ENCODE results near the gene SNX1. TPM values are rescaled to one million over a fixed set of nuclear protein-coding genes. Genes with fewer than 3 reads are reported as not detected.
"Not testable (repeated sequence)": the region's sequence is repeated elsewhere in the genome, so short reads cannot be mapped to it uniquely, and the experiment has no call there.

The SNX1 gene
- total RNA-seq, 6 experiments from 2014 or later, result 40.7 to 71.1 (median 59.8) TPM

GRCh38 chr15:64058279-64058678 lies 37.5 kb upstream of the SNX1 start:
- TF ChIP-seq POLR2A (IDR thresholded peaks at IDR 0.05) (no peak), CTCF (IDR thresholded peaks at IDR 0.05) (no peak)
- Histone ChIP-seq H3K9me3 (no peaks in the 10 kb centered on the region), H3K4me1 (no peaks in the 10 kb centered on the region), H3K36me3 (no peaks in the 10 kb centered on the region), H3K27ac (no peak overlapping the region), H3K4me3 (no peak overlapping the region), H3K27me3 (no peaks in the 10 kb centered on the region)
- ATAC-seq (no peak), DNase-seq (no peak)
- WGBS (ENCODE audit: insufficient coverage, low coverage, low lambda C conversion rate, missing lambda C conversion rate), result 79% methylated on average over 5 of the region's 5 CpGs
- intact Hi-C loops (cut with DNase I), result no loop called here

- DNase-seq; H3K9me3 ChIP-seq; H3K27ac ChIP-seq; H3K27me3 ChIP-seq; H3K4me1 ChIP-seq; intact Hi-C loops (cut with DNase I); ATAC-seq; H3K4me3 ChIP-seq; H3K36me3 ChIP-seq: not testable (repeated sequence)
- 90% methylated on average over 2 of the region's 2 CpGs for WGBS (ENCODE audit: insufficient coverage, low coverage, low lambda C conversion rate, missing lambda C conversion rate)
These were observed 36.7 kb upstream of the SNX1 start for GRCh38 chr15:64059104-64059503.

- intact Hi-C loops (cut with DNase I), result loop anchor here in 1 of 2 donors (10.0 kb wide), 1 partner anchor 316 kb away; no protein-coding TSS in a partner anchor
- DNase-seq (no peak), ATAC-seq (no peak)
- H3K36me3 ChIP-seq, result no peaks in the 10 kb centered on the region
- no peaks in the 10 kb centered on the region for H3K27me3 ChIP-seq
- no CpG with 5 or more reads among the region's 29 CpGs for WGBS (ENCODE audit: insufficient coverage, low coverage, low lambda C conversion rate, missing lambda C conversion rate)
- no peak for TF ChIP-seq POLR2A (IDR thresholded peaks at IDR 0.05)
- no peak for TF ChIP-seq CTCF (IDR thresholded peaks at IDR 0.05)
- H3K9me3 ChIP-seq, result no peaks in the 10 kb centered on the region
- no peak overlapping the region for H3K4me3 ChIP-seq
- H3K4me1 ChIP-seq, result no peaks in the 10 kb centered on the region
- H3K27ac ChIP-seq, result no peak overlapping the region
These were observed 35.1 kb upstream of the SNX1 start for GRCh38 chr15:64060716-64061115.

GRCh38 chr15:64066451-64066850 lies 29.3 kb upstream of the SNX1 start:
- Histone ChIP-seq H3K9me3 (no peaks in the 10 kb centered on the region), H3K27ac (no peak overlapping the region), H3K4me1 (peaks cover 0 to 39% (median 15%) of the 10 kb centered on the region in 4 donors), H3K4me3 (no peak overlapping the region), H3K27me3 (no peaks in the 10 kb centered on the region), H3K36me3 (no peaks in the 10 kb centered on the region)
- intact Hi-C loops (cut with DNase I), result loop anchor here in 1 of 2 donors (10.0 kb wide), 1 partner anchor 322 kb away; no protein-coding TSS in a partner anchor
- ATAC-seq (no peak), DNase-seq (peak in 1 of 3 donors; percentile 14)
- no peak for TF ChIP-seq POLR2A (IDR thresholded peaks at IDR 0.05)
- TF ChIP-seq CTCF (IDR thresholded peaks at IDR 0.05), result no peak
- WGBS (ENCODE audit: insufficient coverage, low coverage, low lambda C conversion rate, missing lambda C conversion rate), result 25% methylated on average over 1 of the region's 1 CpG

- intact Hi-C loops (cut with DNase I), result loop anchor here in 1 of 2 donors (10.0 kb wide), 1 partner anchor 323 kb away; no protein-coding TSS in a partner anchor
- H3K27me3 ChIP-seq, result no peaks in the 10 kb centered on the region
- TF ChIP-seq POLR2A (IDR thresholded peaks at IDR 0.05), result no peak
- peak; percentile 82 to 85 (median 84) for TF ChIP-seq CTCF (IDR thresholded peaks at IDR 0.05)
- WGBS (ENCODE audit: insufficient coverage, low coverage, low lambda C conversion rate, missing lambda C conversion rate), result 53% methylated on average over 5 of the region's 11 CpGs
- H3K27ac ChIP-seq, result no peak overlapping the region
- peaks cover 0 to 50% (median 21%) of the 10 kb centered on the region in 4 donors for H3K4me1 ChIP-seq
- ATAC-seq, result peak; percentile 57 to 74 (median 62)
- no peaks in the 10 kb centered on the region for H3K36me3 ChIP-seq
- H3K9me3 ChIP-seq, result no peaks in the 10 kb centered on the region
- H3K4me3 ChIP-seq, result no peak overlapping the region
- peak; percentile 49 to 67 (median 61) for DNase-seq
These were observed 28.2 kb upstream of the SNX1 start for GRCh38 chr15:64067564-64068030.
